Fibroblast of skin of back (primary cell): Measurements from ENCODE around the gene CCNA2.

Source experiments
- DNase-seq: peaks from one replicate; pipeline ENCODE4 v3.0.0-alpha.2; 2013

CCNA2 gene

GRCh38 chr4:121801715-121802075 lies 22.0 kb downstream of the CCNA2 start:
- DNase-seq, result no peak

GRCh38 chr4:121800961-121801714 lies 22.5 kb downstream of the CCNA2 start, which contains the start of gene EXOSC9:
EXOSC9 (plus strand) TSS chr4:121801323; CDS start chr4:121801425, 102 bp downstream.
- DNase-seq, result peak; percentile 95

GRCh38 chr4:121800638-121800960 lies 23.1 kb downstream of the CCNA2 start:
- no peak for DNase-seq

- DNase-seq, result no peak
Measured at GRCh38 chr4:121799867-121800501, 23.7 kb downstream of the CCNA2 start.

- DNase-seq, result no peak
Measured at GRCh38 chr4:121799208-121799823, 24.4 kb downstream of the CCNA2 start.

GRCh38 chr4:121796283-121796682 lies 27.4 kb downstream of the CCNA2 start:
- peak; percentile 32 for DNase-seq

GRCh38 chr4:121794505-121795188 lies 29.0 kb downstream of the CCNA2 start:
- DNase-seq, result no peak

- DNase-seq, result no peak
Measured at GRCh38 chr4:121792966-121793365, 30.7 kb downstream of the CCNA2 start.

- peak; percentile 81 for DNase-seq
Measured at GRCh38 chr4:121791481-121791880, 32.2 kb downstream of the CCNA2 start.

GRCh38 chr4:121790976-121791375 lies 32.7 kb downstream of the CCNA2 start:
- no peak for DNase-seq

- peak; percentile 86 for DNase-seq
Measured at GRCh38 chr4:121789960-121790829, 33.5 kb downstream of the CCNA2 start.

- peak; percentile 22 for DNase-seq
Measured at GRCh38 chr4:121789455-121789854, 34.2 kb downstream of the CCNA2 start.

- DNase-seq, result no peak
Measured at GRCh38 chr4:121788896-121789295, 34.8 kb downstream of the CCNA2 start.

- no peak for DNase-seq
Measured at GRCh38 chr4:121786221-121786620, 37.5 kb downstream of the CCNA2 start.

- DNase-seq, result peak; percentile 54
Measured at GRCh38 chr4:121785479-121785878, 38.2 kb downstream of the CCNA2 start.

GRCh38 chr4:121784975-121785374 lies 38.7 kb downstream of the CCNA2 start:
- DNase-seq, result peak; percentile 99

- DNase-seq, result peak; percentile 62
Measured at GRCh38 chr4:121784401-121784800, 39.3 kb downstream of the CCNA2 start.

- no peak for DNase-seq
Measured at GRCh38 chr4:121783210-121783609, 40.5 kb downstream of the CCNA2 start.

- DNase-seq, result no peak
Measured at GRCh38 chr4:121778991-121779628, 44.6 kb downstream of the CCNA2 start.

- DNase-seq, result no peak
Measured at GRCh38 chr4:121777625-121778024, 46.1 kb downstream of the CCNA2 start.

- no peak for DNase-seq
Measured at GRCh38 chr4:121776610-121777401, 46.9 kb downstream of the CCNA2 start.
